SK-N-SH (cell line): ENCODE results near the gene CEBPB. TPM values are rescaled to one million over a fixed set of nuclear protein-coding genes. Genes with fewer than 3 reads are reported as not detected.

Source experiments
- CTCF ChIA-PET: fragments of 300-600, 350-600 bp; formaldehyde crosslinking; extraction: SDS; loops from one replicate; lab custom pipeline; 2021; lab: Yijun Ruan, JAX
- POLR2A ChIA-PET: fragments of 350-600 bp; sonication (Branson Sonifier 250); formaldehyde crosslinking; extraction: SDS; loops from one replicate; lab custom pipeline; 2020; ENCODE audit warnings: antibody characterized with exemption, inconsistent platforms; lab: Yijun Ruan, JAX
- DNase-seq: peaks from one replicate; pipeline ENCODE4 v3.0.0; 2012
- H2AFZ ChIP-seq: fragments of 200-600 bp; sonication (generic); 2 replicates; pipeline ENCODE4 v1.8.1; 2016; ENCODE audit warnings: antibody characterized with exemption, mild to moderate bottlenecking, low read depth
- H3F3A ChIP-seq: fragments of 200-600 bp; sonication (generic); replicated peaks from 2 replicates; pipeline ENCODE3; 2016; ENCODE audit warnings: antibody characterized with exemption, mild to moderate bottlenecking; ENCODE audit not compliant: insufficient read depth
- H3K27ac ChIP-seq, 2 experiments: fragments of 200-500 bp in 1 of 2; fragments of 200-600 bp in 1 of 2; sonication (Bioruptor generic) in 1 of 2; sonication (generic), shearing (Covaris generic) in 1 of 2; 2 replicates each; pipeline versions ENCODE4 v1.5.1 to v1.6.1; 2014 to 2016; ENCODE audit warnings: low read depth in 2 of 2, inconsistent platforms in 1 of 2, low read length in 1 of 2, mild to moderate bottlenecking in 1 of 2, mixed read lengths in 1 of 2
- H3K27me3 ChIP-seq: fragments of 200-600 bp; sonication (generic), shearing (Covaris generic); 2 replicates; pipeline ENCODE4 v1.6.1; 2016; ENCODE audit warnings: mixed run types; ENCODE audit not compliant: insufficient read depth
- H3K36me3 ChIP-seq, 2 experiments: fragments of 200-500 bp in 1 of 2; fragments of 200-600 bp in 1 of 2; sonication (Bioruptor generic) in 1 of 2; sonication (generic) in 1 of 2; replicated peaks in 1 of 2; 2 replicates each; pipeline versions ENCODE3 to v1.5.1; 2014 to 2016; ENCODE audit warnings: low read length in 1 of 2, mild to moderate bottlenecking in 1 of 2; ENCODE audit not compliant: insufficient read depth in 2 of 2, control insufficient read depth in 1 of 2
- H3K4me1 ChIP-seq, 2 experiments: fragments of 200-500 bp in 1 of 2; fragments of 200-600 bp in 1 of 2; sonication (Bioruptor generic) in 1 of 2; sonication (generic), shearing (Covaris generic) in 1 of 2; 2 replicates each; pipeline versions ENCODE4 v1.5.1 to v1.6.1; 2014 to 2016; ENCODE audit warnings: low read depth in 1 of 2, low read length in 1 of 2, mixed run types in 1 of 2; ENCODE audit not compliant: insufficient read depth in 2 of 2, control insufficient read depth in 1 of 2
- H3K4me2 ChIP-seq: fragments of 200-600 bp; sonication (generic), shearing (Covaris generic); 2 replicates; pipeline ENCODE4 v1.6.1; 2017; ENCODE audit warnings: mixed run types
- H3K4me3 ChIP-seq, 2 experiments: fragments of 200-500 bp in 1 of 2; fragments of 200-600 bp in 1 of 2; sonication (Bioruptor generic) in 1 of 2; sonication (generic), shearing (Covaris generic) in 1 of 2; 2 replicates each; pipeline versions ENCODE4 v1.5.1 to v1.8.1; 2014 to 2016; ENCODE audit warnings: low read depth in 2 of 2, inconsistent platforms in 1 of 2, low read length in 1 of 2, mild to moderate bottlenecking in 1 of 2, mixed read lengths in 1 of 2, moderate library complexity in 1 of 2
- H3K79me2 ChIP-seq: fragments of 200-600 bp; sonication (generic); 2 replicates; pipeline ENCODE4 v1.8.1; 2017; ENCODE audit warnings: mild to moderate bottlenecking; ENCODE audit not compliant: insufficient read depth
- H3K9ac ChIP-seq: fragments of 200-600 bp; sonication (generic); 2 replicates; pipeline ENCODE4 v1.6.1; 2017; ENCODE audit warnings: mixed run types
- H3K9me2 ChIP-seq: fragments of 200-600 bp; sonication (generic); 2 replicates; pipeline ENCODE4 v1.6.1; 2017; ENCODE audit warnings: mixed run types
- H3K9me3 ChIP-seq: fragments of 200-600 bp; sonication (generic); 2 replicates; pipeline ENCODE4 v1.6.1; 2017; ENCODE audit warnings: mixed run types, mild to moderate bottlenecking, moderate library complexity
- H4K20me1 ChIP-seq: fragments of 200-600 bp; sonication (generic); 2 replicates; pipeline ENCODE4 v1.6.1; 2017; ENCODE audit warnings: mild to moderate bottlenecking, mixed run types; ENCODE audit not compliant: insufficient read depth
- CHD2 ChIP-seq: fragments of 150-350 bp; IDR thresholded peaks from 2 replicates; pipeline ENCODE4 v1.6.1; 2018; ENCODE audit warnings: low read length; ENCODE audit not compliant: partially characterized antibody
- ELF1 ChIP-seq: IDR thresholded peaks from 2 replicates; pipeline ENCODE4 v1.4.0; 2012
- EZH2phosphoT487 ChIP-seq: fragments of 200-600 bp; sonication (generic); IDR thresholded peaks from 2 replicates; pipeline ENCODE4 v1.6.1; 2017; ENCODE audit warnings: low read depth, mixed run types, mild to moderate bottlenecking, antibody characterized with exemption, moderate library complexity, borderline replicate concordance
- FOXM1 ChIP-seq: IDR thresholded peaks from 2 replicates; pipeline ENCODE4 v1.4.0; 2012; ENCODE audit warnings: low read depth, mild to moderate bottlenecking
- JUND ChIP-seq: IDR thresholded peaks from 2 replicates; pipeline ENCODE4 v1.4.0; 2012
- NRF1 ChIP-seq: IDR thresholded peaks from 2 replicates; pipeline ENCODE4 v1.6.1; 2012; ENCODE audit warnings: low read depth, mild to moderate bottlenecking, low read length
- RFX5 ChIP-seq: IDR thresholded peaks from 2 replicates; pipeline ENCODE4 v1.6.1; 2012; ENCODE audit warnings: mild to moderate bottlenecking, improper control_type of control experiment, low read length
- SIN3A ChIP-seq: IDR thresholded peaks from 2 replicates; pipeline ENCODE4 v1.6.1; 2012; ENCODE audit warnings: low read depth, mild to moderate bottlenecking, low read length, moderate library complexity, borderline replicate concordance
- SMC3 ChIP-seq: IDR thresholded peaks from 2 replicates; pipeline ENCODE4 v1.6.1; 2012; ENCODE audit warnings: low read depth, low read length, improper control_type of control experiment
- TEAD4 ChIP-seq: IDR thresholded peaks from 2 replicates; pipeline ENCODE4 v1.4.0; 2012; ENCODE audit warnings: mild to moderate bottlenecking, borderline replicate concordance; ENCODE audit not compliant: insufficient read depth
- YY1 ChIP-seq: IDR thresholded peaks from 2 replicates; pipeline ENCODE4 v1.4.0; 2012; ENCODE audit warnings: low read depth, mild to moderate bottlenecking
- WGBS: methylation state at CpG from one replicate; pipeline ENCODE4 v1.1.6; 2017; ENCODE audit warnings: low lambda C conversion rate; 5-methylcytosine and 5-hydroxymethylcytosine counted together
- polyA plus RNA-seq, 3 experiments: library from polyadenylated mRNA; depleted of rRNA; stranded (reverse); fragments of >200 nt; gene quantifications; 2 replicates each; pipeline ENCODE4 v1.2.3, GENCODE V29; 2012
- TF ChIP-seq, protein P1 (sequence below): fragments of 150-350 bp; IDR thresholded peaks from 2 replicates; pipeline ENCODE4 v1.6.1; 2017; ENCODE audit warnings: antibody characterized with exemption, low read length, low read depth, borderline replicate concordance
- TF ChIP-seq, protein P2 (sequence below): IDR thresholded peaks from 2 replicates; pipeline ENCODE4 v1.6.1; 2012; ENCODE audit warnings: mild to moderate bottlenecking, low read depth, low read length, moderate library complexity
- TF ChIP-seq, protein P3 (sequence below): IDR thresholded peaks from 2 replicates; pipeline ENCODE4 v1.4.0; 2012; ENCODE audit warnings: low read depth, borderline replicate concordance
- TF ChIP-seq, protein P4 (sequence below): IDR thresholded peaks from 2 replicates; pipeline ENCODE4 v1.4.0; 2012; ENCODE audit warnings: low read depth, borderline replicate concordance
- TF ChIP-seq, protein P5 (sequence below): IDR thresholded peaks from 2 replicates; pipeline ENCODE4; 2012

CEBPB gene
- polyA plus RNA-seq, 1 of the 3 experiments (the other 2 are of a cell fraction), result 14.7 TPM

DNA sequence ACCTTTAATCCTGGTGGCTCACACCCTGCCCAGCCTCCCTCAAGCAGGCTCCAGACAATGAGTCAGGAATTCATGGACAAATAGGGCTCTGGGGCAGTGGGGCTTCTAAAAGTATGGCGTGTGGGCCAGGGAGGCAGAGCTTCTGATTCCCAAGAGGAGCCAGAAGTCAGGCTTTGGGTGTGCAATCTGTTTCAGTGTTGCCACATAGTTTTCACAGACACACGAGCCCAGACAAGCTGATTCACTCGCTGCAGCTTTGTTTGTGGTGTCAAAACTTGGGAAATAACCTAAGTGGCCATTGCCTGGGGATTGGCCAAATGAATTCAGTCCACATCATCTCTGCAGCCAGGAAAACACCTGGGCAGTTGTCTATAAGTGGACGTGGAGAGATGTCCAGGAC lies 46.3 kb upstream of the CEBPB start:
- ChIA-PET POLR2A (no interaction called here), CTCF (interaction anchor here (1.2 to 2.8 kb wide), 6 partner anchors 9 to 317 kb away, joined by 3 to 10 read pairs (median 5); partner anchors contain the start of gene PEDS1)
- H3K4me1 ChIP-seq, result peaks cover 11 to 16% of the 10 kb centered on the region in 2 experiments; a peak in 2 of 4 replicates
- H3F3A ChIP-seq, result peaks cover 7% of the 10 kb centered on the region
- TF ChIP-seq, protein P1, sequence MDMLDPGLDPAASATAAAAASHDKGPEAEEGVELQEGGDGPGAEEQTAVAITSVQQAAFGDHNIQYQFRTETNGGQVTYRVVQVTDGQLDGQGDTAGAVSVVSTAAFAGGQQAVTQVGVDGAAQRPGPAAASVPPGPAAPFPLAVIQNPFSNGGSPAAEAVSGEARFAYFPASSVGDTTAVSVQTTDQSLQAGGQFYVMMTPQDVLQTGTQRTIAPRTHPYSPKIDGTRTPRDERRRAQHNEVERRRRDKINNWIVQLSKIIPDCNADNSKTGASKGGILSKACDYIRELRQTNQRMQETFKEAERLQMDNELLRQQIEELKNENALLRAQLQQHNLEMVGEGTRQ, result no peak
- TF ChIP-seq RFX5 (no peak), NRF1 (no peak)
- H3K36me3 ChIP-seq, result peaks cover 10 to 13% of the 10 kb centered on the region in 2 experiments
- H3K27ac ChIP-seq, result peak overlapping the region in 1 of 2 experiments; percentile 40; a peak in 2 of 4 replicates
- no peak overlapping the region for H2AFZ ChIP-seq
- DNase-seq, result no peak
- no peak overlapping the region for H3K9ac ChIP-seq
- no peaks in the 10 kb centered on the region for H3K27me3 ChIP-seq
- no peaks in the 10 kb centered on the region for H4K20me1 ChIP-seq
- H3K9me2 ChIP-seq, result no peaks in the 10 kb centered on the region
- H3K4me3 ChIP-seq, result no peak overlapping the region
- no peak overlapping the region for H3K4me2 ChIP-seq
- H3K79me2 ChIP-seq, result peaks cover 67% of the 10 kb centered on the region
- no peaks in the 10 kb centered on the region for H3K9me3 ChIP-seq
- 44% methylated on average over 4 of the region's 4 CpGs for WGBS

DNA sequence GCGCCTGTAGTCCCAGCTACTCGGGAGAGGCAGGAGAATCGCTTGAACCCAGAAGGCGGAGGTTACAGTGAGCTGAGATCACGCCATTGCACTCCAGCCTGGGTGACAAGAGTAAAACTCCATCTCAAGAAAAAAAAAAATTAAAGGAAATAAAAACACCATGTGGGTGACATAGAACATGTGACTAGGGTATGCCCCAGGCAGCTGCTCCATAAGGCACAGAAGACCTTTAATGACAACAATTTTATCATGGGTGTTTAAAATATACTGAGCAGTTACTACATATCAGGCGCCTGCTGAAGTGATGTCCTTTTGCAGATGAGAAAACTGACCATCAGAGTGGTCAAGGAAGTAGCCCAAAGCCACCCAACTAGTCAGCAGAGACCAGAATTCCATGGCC lies 45.1 kb upstream of the CEBPB start:
- H3K9me2 ChIP-seq, result no peaks in the 10 kb centered on the region
- H3K27ac ChIP-seq, result no peak overlapping the region
- no peak overlapping the region for H2AFZ ChIP-seq
- H3K9me3 ChIP-seq, result no peaks in the 10 kb centered on the region
- no peaks in the 10 kb centered on the region for H3K27me3 ChIP-seq
- H3K4me2 ChIP-seq, result no peak overlapping the region
- no peak overlapping the region for H3K4me3 ChIP-seq
- WGBS, result 100% methylated on average over 6 of the region's 6 CpGs
- TF ChIP-seq JUND, result no peak
- no peak for TF ChIP-seq FOXM1
- TF ChIP-seq YY1, result no peak
- no peak for TF ChIP-seq EZH2phosphoT487
- TF ChIP-seq, protein P2, sequence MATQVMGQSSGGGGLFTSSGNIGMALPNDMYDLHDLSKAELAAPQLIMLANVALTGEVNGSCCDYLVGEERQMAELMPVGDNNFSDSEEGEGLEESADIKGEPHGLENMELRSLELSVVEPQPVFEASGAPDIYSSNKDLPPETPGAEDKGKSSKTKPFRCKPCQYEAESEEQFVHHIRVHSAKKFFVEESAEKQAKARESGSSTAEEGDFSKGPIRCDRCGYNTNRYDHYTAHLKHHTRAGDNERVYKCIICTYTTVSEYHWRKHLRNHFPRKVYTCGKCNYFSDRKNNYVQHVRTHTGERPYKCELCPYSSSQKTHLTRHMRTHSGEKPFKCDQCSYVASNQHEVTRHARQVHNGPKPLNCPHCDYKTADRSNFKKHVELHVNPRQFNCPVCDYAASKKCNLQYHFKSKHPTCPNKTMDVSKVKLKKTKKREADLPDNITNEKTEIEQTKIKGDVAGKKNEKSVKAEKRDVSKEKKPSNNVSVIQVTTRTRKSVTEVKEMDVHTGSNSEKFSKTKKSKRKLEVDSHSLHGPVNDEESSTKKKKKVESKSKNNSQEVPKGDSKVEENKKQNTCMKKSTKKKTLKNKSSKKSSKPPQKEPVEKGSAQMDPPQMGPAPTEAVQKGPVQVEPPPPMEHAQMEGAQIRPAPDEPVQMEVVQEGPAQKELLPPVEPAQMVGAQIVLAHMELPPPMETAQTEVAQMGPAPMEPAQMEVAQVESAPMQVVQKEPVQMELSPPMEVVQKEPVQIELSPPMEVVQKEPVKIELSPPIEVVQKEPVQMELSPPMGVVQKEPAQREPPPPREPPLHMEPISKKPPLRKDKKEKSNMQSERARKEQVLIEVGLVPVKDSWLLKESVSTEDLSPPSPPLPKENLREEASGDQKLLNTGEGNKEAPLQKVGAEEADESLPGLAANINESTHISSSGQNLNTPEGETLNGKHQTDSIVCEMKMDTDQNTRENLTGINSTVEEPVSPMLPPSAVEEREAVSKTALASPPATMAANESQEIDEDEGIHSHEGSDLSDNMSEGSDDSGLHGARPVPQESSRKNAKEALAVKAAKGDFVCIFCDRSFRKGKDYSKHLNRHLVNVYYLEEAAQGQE, result no peak
- TF ChIP-seq, protein P3, sequence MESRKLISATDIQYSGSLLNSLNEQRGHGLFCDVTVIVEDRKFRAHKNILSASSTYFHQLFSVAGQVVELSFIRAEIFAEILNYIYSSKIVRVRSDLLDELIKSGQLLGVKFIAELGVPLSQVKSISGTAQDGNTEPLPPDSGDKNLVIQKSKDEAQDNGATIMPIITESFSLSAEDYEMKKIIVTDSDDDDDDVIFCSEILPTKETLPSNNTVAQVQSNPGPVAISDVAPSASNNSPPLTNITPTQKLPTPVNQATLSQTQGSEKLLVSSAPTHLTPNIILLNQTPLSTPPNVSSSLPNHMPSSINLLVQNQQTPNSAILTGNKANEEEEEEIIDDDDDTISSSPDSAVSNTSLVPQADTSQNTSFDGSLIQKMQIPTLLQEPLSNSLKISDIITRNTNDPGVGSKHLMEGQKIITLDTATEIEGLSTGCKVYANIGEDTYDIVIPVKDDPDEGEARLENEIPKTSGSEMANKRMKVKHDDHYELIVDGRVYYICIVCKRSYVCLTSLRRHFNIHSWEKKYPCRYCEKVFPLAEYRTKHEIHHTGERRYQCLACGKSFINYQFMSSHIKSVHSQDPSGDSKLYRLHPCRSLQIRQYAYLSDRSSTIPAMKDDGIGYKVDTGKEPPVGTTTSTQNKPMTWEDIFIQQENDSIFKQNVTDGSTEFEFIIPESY, result no peak
- TF ChIP-seq TEAD4, result no peak
- TF ChIP-seq SIN3A, result no peak
- no peak for TF ChIP-seq SMC3
- TF ChIP-seq, protein P4, sequence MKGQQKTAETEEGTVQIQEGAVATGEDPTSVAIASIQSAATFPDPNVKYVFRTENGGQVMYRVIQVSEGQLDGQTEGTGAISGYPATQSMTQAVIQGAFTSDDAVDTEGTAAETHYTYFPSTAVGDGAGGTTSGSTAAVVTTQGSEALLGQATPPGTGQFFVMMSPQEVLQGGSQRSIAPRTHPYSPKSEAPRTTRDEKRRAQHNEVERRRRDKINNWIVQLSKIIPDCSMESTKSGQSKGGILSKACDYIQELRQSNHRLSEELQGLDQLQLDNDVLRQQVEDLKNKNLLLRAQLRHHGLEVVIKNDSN, result no peak
- TF ChIP-seq CHD2, result no peak
- no peak for TF ChIP-seq ELF1
- TF ChIP-seq, protein P5, sequence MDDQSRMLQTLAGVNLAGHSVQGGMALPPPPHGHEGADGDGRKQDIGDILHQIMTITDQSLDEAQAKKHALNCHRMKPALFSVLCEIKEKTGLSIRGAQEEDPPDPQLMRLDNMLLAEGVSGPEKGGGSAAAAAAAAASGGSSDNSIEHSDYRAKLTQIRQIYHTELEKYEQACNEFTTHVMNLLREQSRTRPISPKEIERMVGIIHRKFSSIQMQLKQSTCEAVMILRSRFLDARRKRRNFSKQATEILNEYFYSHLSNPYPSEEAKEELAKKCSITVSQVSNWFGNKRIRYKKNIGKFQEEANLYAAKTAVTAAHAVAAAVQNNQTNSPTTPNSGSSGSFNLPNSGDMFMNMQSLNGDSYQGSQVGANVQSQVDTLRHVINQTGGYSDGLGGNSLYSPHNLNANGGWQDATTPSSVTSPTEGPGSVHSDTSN, result no peak
- peaks cover 75% of the 10 kb centered on the region for H3K79me2 ChIP-seq
- H3K36me3 ChIP-seq, result peaks cover 10 to 13% of the 10 kb centered on the region in 2 experiments
- ChIA-PET POLR2A (no interaction called here), CTCF (interaction anchor here (1.3 kb wide), 1 partner anchor 11 kb away, joined by 3 read pairs; no protein-coding TSS in a partner anchor)
- H3K9ac ChIP-seq, result no peak overlapping the region
- H3K4me1 ChIP-seq, result peaks cover 11 to 24% of the 10 kb centered on the region in 2 experiments; a peak in 2 of 4 replicates
- peaks cover 7% of the 10 kb centered on the region for H3F3A ChIP-seq
- H4K20me1 ChIP-seq, result no peaks in the 10 kb centered on the region
- DNase-seq, result no peak
